WTC11 (cell line): ENCODE results near the gene ABCA1.
"Not testable (repeated sequence)": the region's sequence is repeated elsewhere in the genome, so short reads cannot be mapped to it uniquely, and the experiment has no call there.

Source experiments
- CTCF ChIP-seq: fragments of 200-600 bp; IDR thresholded peaks from 2 replicates; pipeline ENCODE4 v1.8.0; 2022; ENCODE audit warnings: antibody characterized with exemption
- GABPB1 ChIP-seq: sonication (generic); formaldehyde crosslinking; IDR thresholded peaks from 2 replicates; pipeline ENCODE4 v1.8.1; 2023; ENCODE audit warnings: mild to moderate bottlenecking, missing genetic modification reagents
- JUN ChIP-seq: sonication (generic); formaldehyde crosslinking; IDR thresholded peaks from 2 replicates; pipeline ENCODE4 v1.8.0; 2023; ENCODE audit warnings: mild to moderate bottlenecking, missing genetic modification reagents
- NFYB ChIP-seq: sonication (generic); formaldehyde crosslinking; conservative IDR thresholded peaks from 2 replicates; pipeline ENCODE4 v1.8.0; 2022; ENCODE audit warnings: low read depth, missing genetic modification reagents
- PREB ChIP-seq: sonication (generic); formaldehyde crosslinking; IDR thresholded peaks from 2 replicates; pipeline ENCODE4 v1.8.1; 2022; ENCODE audit warnings: mild to moderate bottlenecking, missing genetic modification reagents, moderate library complexity, borderline replicate concordance
- RELA ChIP-seq: sonication (generic); formaldehyde crosslinking; IDR thresholded peaks from 2 replicates; pipeline ENCODE4 v1.8.1; 2022; ENCODE audit warnings: missing genetic modification reagents, mild to moderate bottlenecking, borderline replicate concordance
- SP1 ChIP-seq: sonication (generic); formaldehyde crosslinking; conservative IDR thresholded peaks from 2 replicates; pipeline ENCODE4 v1.8.1; 2022; ENCODE audit warnings: missing genetic modification reagents
- TEAD4 ChIP-seq: sonication (generic); formaldehyde crosslinking; IDR thresholded peaks from 2 replicates; pipeline ENCODE4 v1.8.0; 2022; ENCODE audit warnings: mild to moderate bottlenecking, missing genetic modification reagents
- TF ChIP-seq, protein P1 (sequence below): sonication (generic); formaldehyde crosslinking; conservative IDR thresholded peaks from 2 replicates; pipeline ENCODE4 v1.8.1; 2023; ENCODE audit warnings: mild to moderate bottlenecking, low read depth, missing genetic modification reagents, moderate library complexity

DNA sequence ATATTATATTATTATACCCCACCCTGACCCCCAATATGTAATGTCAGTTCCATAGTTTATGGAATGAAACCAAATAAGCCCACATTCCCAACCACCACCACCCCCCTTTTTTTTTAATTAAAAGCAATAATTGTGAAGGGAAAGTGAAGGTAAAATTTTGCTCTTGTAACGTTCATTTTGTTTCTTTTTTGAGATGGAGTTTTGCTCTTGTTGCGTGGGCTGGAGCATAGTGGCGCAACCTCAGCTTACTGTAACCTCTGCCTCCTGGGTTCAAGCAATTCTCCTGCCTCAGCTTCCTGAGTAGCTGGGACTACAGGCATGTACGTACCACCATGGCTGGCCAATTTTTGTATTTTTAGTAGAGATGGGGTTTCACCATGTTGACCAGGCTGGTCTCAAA lies 30.1 kb upstream of the ABCA1 start:
- not testable (repeated sequence) for TF ChIP-seq CTCF; GABPB1 (CRISPR knock-in tag); RELA; JUN (CRISPR knock-in tag); PREB; NFYB (CRISPR knock-in tag); TEAD4 (CRISPR knock-in tag); SP1
- TF ChIP-seq, protein P1, sequence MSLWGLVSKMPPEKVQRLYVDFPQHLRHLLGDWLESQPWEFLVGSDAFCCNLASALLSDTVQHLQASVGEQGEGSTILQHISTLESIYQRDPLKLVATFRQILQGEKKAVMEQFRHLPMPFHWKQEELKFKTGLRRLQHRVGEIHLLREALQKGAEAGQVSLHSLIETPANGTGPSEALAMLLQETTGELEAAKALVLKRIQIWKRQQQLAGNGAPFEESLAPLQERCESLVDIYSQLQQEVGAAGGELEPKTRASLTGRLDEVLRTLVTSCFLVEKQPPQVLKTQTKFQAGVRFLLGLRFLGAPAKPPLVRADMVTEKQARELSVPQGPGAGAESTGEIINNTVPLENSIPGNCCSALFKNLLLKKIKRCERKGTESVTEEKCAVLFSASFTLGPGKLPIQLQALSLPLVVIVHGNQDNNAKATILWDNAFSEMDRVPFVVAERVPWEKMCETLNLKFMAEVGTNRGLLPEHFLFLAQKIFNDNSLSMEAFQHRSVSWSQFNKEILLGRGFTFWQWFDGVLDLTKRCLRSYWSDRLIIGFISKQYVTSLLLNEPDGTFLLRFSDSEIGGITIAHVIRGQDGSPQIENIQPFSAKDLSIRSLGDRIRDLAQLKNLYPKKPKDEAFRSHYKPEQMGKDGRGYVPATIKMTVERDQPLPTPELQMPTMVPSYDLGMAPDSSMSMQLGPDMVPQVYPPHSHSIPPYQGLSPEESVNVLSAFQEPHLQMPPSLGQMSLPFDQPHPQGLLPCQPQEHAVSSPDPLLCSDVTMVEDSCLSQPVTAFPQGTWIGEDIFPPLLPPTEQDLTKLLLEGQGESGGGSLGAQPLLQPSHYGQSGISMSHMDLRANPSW = not testable (repeated sequence)
